Measurements from ENCODE around the gene FAM131B.

FAM131B gene

DNA sequence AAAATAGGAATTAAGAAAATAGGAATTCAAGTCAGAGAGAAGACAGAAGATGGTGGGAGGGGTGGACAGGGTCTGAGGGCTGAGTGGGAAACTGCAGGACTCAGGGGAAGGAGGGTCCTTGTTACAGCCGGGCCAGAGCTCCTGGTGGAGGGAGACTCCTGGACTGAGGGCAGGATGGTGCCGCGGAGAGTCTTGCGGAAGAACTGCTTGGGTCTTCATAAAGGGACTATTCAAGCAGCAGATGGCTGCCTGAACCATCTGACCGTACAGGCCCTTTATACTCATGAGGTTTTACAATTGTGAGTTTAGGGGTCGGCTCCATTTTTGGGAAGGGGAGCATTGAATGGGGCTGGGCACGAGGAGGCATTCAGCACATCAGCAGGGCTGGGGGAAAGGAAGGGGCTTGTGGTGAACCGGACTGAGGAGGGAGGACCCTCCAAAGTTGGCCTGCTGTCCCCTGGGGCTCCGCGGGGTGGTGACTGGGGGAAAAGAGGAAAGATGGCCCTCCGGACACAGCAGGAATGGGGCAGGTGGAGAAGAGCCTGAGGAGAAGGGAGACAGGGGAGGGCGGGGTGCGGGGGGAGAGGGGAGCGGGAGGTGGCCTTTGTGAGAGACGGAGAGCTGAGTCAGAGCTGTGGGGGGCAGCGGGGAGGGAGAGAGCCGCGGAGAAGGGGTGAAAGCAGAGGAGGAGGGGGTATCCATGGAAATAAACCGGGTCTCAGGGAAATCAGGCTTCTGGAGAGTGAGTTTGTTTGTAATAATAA is 1.5 kb downstream of the FAM131B start:
- DNase-seq (ENCODE audit: low read depth in 2 of 2, low spot score in 1 of 2): no peak

DNA sequence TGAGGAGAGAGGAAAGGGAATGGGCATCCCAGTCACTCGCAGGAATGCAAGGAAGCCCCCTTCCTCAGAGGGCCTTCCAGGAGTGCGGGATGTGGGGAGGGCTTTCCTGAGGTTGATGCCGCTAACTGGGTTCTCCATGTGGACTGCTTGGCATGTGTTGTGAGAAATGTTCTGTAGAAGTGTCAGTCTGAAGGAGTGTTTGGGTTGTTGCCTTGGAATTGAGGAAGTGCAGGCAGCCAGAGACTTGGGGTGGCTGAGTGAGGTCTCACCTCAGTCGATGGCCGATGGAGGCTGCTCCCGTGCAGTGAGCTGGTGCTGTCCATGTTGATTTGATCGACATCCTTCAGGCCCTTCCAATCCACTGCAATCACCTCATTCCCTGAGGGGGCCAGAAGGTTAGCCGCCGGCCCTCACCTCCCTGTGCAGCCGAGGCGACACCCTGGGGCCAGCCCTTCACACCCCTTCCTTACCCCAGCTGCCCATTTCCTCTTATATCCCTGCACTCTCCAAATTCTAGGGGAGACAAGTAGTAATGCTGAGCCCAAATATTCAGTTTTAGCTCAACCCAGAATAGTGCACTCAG is 2.7 kb downstream of the FAM131B start:
- no peak for DNase-seq (ENCODE audit: low read depth in 2 of 2, low spot score in 1 of 2)

DNA sequence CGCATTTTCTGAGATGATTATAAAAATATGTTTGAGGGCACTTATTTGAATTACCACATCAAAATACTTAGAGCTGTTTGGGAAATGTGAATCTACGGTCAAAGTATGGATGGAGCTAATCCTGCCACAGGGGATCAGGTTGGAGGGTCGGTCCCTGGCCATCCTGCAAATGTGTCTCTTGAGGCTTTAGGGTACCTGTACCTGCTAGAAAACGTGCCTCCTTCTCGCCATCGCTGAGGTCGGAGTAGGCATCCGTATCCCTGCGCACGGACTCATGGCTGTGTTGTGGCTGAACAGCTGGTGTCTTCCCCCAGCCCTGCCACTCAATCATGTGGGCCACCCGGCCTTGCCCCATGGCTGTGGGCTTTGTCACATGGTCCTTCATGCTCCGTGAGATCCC is 3.9 kb downstream of the FAM131B start:
- DNase-seq (ENCODE audit: low read depth in 2 of 2, low spot score in 1 of 2): no peak

GRCh38 chr7:143356414-143357050 is 6.0 kb downstream of the FAM131B start:
- no peak for DNase-seq (ENCODE audit: low read depth in 2 of 2, low spot score in 1 of 2)

GRCh38 chr7:143355450-143356385 is 6.8 kb downstream of the FAM131B start:
- DNase-seq (ENCODE audit: low read depth in 2 of 2, low spot score in 1 of 2): no peak

DNA sequence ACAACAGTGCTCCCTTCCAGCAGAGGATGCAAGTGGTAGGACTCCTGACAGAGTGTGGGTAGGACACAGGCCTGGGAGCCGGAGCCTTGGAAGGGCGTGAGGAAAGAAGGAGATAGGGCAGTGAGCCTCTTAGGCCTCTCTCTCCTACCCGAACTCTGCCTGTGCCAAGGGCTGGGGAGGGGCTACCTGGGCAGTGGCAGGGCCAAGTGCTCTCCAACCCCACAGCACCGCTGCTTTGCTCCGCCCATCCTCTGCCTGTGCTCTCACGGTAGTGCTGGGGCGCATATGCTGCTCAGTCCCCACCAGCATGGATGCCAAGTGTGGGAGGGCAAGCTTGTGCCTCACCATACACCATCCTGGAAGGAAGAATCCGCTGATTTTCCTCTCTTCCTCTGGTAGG is 7.5 kb downstream of the FAM131B start:
- no peak for DNase-seq (ENCODE audit: low read depth in 2 of 2, low spot score in 1 of 2)

- no peak for DNase-seq (ENCODE audit: low read depth in 2 of 2, low spot score in 1 of 2)
These were observed 8.1 kb downstream of the FAM131B start for GRCh38 chr7:143354376-143354775.

- no peak for DNase-seq (ENCODE audit: low read depth in 2 of 2, low spot score in 1 of 2)
These were observed 9.9 kb downstream of the FAM131B start for GRCh38 chr7:143352531-143353002.

- no peak for DNase-seq (ENCODE audit: low read depth in 2 of 2, low spot score in 1 of 2)
These were observed 10.9 kb downstream of the FAM131B start for GRCh38 chr7:143351574-143351973.

- no peak for DNase-seq (ENCODE audit: low read depth in 2 of 2, low spot score in 1 of 2)
These were observed 11.5 kb downstream of the FAM131B start for GRCh38 chr7:143351060-143351459.

GRCh38 chr7:143347950-143348349 is 14.6 kb downstream of the FAM131B start:
- DNase-seq (ENCODE audit: low read depth in 2 of 2, low spot score in 1 of 2): no peak

GRCh38 chr7:143346018-143346417 is 16.5 kb downstream of the FAM131B start:
- DNase-seq (ENCODE audit: low read depth in 2 of 2, low spot score in 1 of 2): no peak

DNA sequence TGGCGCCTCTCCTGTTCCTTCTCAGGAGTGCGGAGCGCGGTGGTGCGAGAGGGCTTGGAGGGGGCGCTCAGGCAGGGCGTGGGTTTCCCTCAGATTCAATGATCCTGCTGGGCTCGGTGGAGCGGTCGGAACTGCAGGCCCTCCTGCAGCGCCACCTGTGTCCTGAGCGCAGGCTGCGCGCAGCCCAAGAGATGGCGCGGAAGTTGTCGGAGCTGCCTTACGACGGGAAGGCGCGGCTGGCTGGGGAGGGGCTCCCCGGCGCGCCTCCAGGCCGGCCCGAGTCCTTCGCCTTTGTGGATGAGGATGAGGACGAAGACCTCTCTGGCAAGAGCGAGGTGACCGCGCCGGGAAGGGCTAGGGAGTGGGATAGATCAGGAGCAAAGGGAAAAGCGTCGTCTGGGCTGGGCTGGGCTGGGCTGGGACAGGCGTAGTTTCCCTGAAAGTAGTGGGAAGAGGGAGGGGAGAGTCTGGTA is 17.0 kb downstream of the FAM131B start:
- peak; percentile 29 to 30 for DNase-seq (ENCODE audit: low read depth in 2 of 2, low spot score in 1 of 2)

- DNase-seq (ENCODE audit: low read depth in 2 of 2, low spot score in 1 of 2): no peak
These were observed 18.9 kb downstream of the FAM131B start for GRCh38 chr7:143343596-143343995.

DNA sequence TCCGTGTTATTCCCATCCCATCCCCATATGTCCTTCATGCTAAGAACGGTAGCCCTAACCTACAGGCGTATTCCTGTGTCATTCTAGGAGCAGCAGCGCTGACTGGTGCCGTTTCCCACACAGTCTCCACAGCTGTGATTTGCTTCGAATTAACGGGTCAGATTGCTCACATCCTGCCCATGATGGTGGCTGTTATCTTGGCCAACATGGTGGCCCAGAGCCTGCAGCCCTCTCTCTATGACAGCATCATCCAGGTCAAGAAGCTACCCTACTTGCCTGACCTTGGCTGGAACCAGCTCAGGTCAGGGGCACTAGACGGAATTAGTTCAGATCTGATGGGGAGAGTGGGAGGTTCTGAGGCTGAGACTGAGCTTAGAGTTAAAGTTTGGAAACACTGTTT is 20.7 kb downstream of the FAM131B start:
- no peak for DNase-seq (ENCODE audit: low read depth in 2 of 2, low spot score in 1 of 2)

DNA sequence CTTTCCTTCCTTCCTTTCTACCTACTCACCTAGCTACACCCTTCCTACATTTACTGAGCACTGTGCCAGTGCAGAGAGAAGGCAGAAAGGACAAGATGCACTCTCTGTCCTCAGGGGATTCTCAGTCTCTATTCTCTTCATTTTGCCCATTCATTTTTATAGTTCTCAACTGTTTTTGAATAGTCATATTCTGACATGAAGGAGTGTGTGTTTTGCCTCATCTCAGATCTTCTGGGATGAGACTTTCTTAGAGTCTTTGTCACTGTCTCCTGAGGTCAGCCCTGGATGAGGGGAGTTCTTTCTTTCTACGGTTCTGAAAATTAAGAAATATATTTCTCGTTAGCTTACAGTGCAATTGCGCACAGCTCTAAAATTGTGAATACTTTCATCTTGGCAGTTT is 25.3 kb downstream of the FAM131B start:
- no peak for DNase-seq (ENCODE audit: low read depth in 2 of 2, low spot score in 1 of 2)

DNA sequence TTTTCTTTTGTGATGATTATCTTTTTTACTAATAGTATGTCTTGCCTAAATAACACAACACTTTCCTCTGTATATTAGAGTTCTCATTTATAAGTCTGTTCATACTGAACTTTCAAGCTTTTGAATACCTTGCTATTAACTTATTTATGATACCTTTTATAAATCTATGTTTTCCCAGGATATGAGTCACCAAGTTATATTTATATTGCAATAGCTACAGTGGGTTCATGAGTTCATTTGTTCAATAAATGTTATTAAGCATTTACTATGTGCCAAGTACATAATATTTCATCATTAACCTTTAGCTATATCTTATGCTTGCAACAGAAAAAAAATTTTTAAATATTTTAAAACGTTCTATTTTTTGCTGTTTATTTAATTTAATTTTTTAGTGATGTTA is 28.3 kb downstream of the FAM131B start:
- no peak for DNase-seq (ENCODE audit: low read depth in 2 of 2, low spot score in 1 of 2)

DNA sequence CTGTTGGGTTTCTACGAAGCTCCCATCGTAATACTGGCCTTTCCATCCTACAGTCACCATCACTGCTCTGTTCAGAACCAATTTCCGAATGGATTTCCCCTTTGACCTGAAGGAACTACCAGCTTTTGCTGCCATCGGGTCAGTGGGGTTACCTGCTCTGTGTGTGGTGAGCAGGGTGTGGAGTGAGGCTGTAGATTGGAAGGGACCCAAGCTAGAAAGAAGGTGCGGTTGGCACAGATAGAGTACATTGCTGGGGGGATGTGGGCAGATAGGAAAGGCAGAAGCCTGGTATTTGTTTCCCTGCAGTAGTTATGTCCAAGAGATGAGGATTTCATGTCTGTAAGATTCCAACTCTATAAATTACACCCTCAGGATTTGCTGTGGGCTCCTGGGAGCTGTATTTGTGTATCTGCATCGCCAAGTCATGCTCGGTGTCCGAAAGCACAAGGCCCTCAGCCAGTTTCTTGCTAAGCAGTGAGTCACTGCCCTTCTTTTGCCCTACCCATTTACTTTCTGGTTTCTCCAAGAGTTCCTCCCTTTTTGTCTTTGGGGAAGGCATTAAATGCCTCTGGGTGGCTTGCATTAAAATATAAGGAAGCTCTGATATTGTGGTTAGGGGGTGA is 31.2 kb downstream of the FAM131B start:
- no peak for DNase-seq (ENCODE audit: low read depth in 2 of 2, low spot score in 1 of 2)

DNA sequence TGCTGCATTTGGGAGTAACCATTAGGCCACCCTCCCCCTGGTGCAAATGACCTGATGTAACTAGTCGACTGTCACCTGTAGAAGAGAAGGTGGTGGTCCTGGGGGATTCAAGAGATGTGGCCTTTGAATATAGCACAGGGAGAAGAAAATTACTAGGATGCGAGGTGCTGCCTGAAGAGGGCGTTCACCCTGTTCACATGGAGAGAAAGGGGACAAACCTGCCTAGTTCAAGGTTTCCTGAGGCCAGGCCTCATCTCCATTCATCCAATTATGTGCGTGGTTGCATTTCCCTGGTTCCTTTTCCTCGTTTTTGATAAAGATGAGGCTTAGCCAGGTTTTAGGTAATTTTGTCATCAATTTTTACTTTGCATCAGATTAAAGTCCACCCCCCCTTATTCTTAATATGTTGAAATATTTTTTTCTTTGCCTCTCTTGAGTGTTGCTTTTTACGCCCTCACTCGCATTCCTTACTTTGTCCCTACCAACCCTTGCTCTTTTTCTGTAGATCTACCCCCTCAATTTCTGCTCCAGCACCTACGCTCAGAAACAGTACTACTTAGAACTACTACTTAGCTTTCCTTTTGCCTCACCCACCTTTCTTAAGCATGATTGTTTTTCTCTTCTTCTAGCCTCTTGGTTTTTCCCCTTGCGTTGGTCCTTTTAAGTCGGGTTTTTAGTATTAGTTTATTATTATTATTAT is 32.9 kb downstream of the FAM131B start:
- no peak for DNase-seq (ENCODE audit: low read depth in 2 of 2, low spot score in 1 of 2)

- DNase-seq (ENCODE audit: low read depth in 2 of 2, low spot score in 1 of 2): no peak
These were observed 34.6 kb downstream of the FAM131B start for GRCh38 chr7:143327903-143328302.
